Measurements from ENCODE around the gene BMPR1B. TPM values are rescaled to one million over a fixed set of nuclear protein-coding genes. Genes with fewer than 3 reads are reported as not detected.

BMPR1B gene
- total and polyA plus RNA-seq, 2 of the 8 experiments (the other 6 are each of a cell fraction or from before 2014, with no cell fraction given), result 0.14 to 1.1 TPM

DNA sequence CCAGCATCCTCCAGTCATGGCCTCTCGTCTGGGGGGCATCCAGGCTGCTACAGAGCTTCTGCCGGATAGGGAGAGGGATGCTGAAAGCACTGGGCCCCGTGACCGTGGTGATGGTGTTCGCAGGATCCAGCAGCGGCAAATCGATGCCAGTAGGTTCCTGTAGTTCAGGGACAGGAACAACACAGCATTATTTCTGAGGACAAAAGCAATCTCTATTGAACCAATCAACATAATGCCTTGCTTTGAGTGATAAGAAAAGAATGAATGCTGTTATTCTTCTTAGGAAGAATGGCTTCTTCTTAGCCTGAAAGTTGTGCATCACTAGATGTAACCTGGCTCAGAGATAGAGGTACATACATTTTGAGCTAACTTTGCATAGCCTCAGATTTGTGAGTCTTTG lies 412.4 kb downstream of the BMPR1B start:
- no peaks in the 10 kb centered on the region for H3K4me1 ChIP-seq (replicated peaks in 1 of 4; ENCODE audit: control insufficient read depth in 3 of 4, insufficient read depth in 4 of 4, low read length in 3 of 4)
- no peaks in the 10 kb centered on the region for H3K23me2 ChIP-seq (ENCODE audit: low read depth, low read length)
- no peak overlapping the region for H2BK15ac ChIP-seq (ENCODE audit: low read length)
- H2AFZ ChIP-seq (ENCODE audit: low read length), result no peak overlapping the region
- H2BK120ac ChIP-seq (replicated peaks; ENCODE audit: low read depth, low read length), result no peak overlapping the region
- no peak for FAIRE-seq
- no peak overlapping the region for H2BK12ac ChIP-seq (ENCODE audit: low read depth, low read length)
- no peak overlapping the region for H3K56ac ChIP-seq (replicated peaks; ENCODE audit: insufficient read length, low read depth, low read length)
- H3K23ac ChIP-seq (ENCODE audit: insufficient read length), result no peak overlapping the region
- H3K4me2 ChIP-seq (ENCODE audit: insufficient read depth in 1 of 2, low read depth in 2 of 2, low read length in 2 of 2), result no peak overlapping the region
- H3K9me3 ChIP-seq (ENCODE audit: insufficient read depth in 2 of 2, low read depth in 1 of 2, low read length in 1 of 2), result no peaks in the 10 kb centered on the region
- ChIA-PET POLR2A (ENCODE audit: partially characterized antibody) (no interaction called here), CTCF (ENCODE audit: partially characterized antibody) (interaction anchor here (0.6 to 2.1 kb wide), 7 partner anchors 10 to 410 kb away, joined by 3 to 11 read pairs (median 5); no protein-coding TSS in a partner anchor)
- no peaks in the 10 kb centered on the region for H3K36me3 ChIP-seq (ENCODE audit: control insufficient read depth in 2 of 4, insufficient read depth in 4 of 4, low read length in 3 of 4)
- H3K79me1 ChIP-seq (ENCODE audit: low read depth, low read length), result no peaks in the 10 kb centered on the region
- H2AK5ac ChIP-seq (ENCODE audit: low read depth, low read length), result no peak overlapping the region
- H4K8ac ChIP-seq (ENCODE audit: extremely low read depth, insufficient read depth, low read length), result no peak overlapping the region
- H4K5ac ChIP-seq (ENCODE audit: insufficient read length, low read depth, low read length), result no peak overlapping the region
- WGBS, 2 experiments (ENCODE audit: extremely low coverage in 1 of 2, insufficient coverage in 1 of 2, insufficient read length in 1 of 2, insufficient replicate concordance in 2 of 2, low coverage in 1 of 2, low lambda C conversion rate in 2 of 2, missing lambda C conversion rate in 1 of 2), result 96% methylated on average over 7 of the region's 7 CpGs; no CpG with 5 or more reads in 1 of the 2 experiments
- H2BK20ac ChIP-seq (ENCODE audit: low read length), result no peak overlapping the region
- H4K20me1 ChIP-seq (replicated peaks in 1 of 2; ENCODE audit: control insufficient read depth in 1 of 2, insufficient read depth in 2 of 2, low read length in 2 of 2), result no peaks in the 10 kb centered on the region
- no peak overlapping the region for H3K18ac ChIP-seq (ENCODE audit: extremely low read depth, low read length)
- H2BK5ac ChIP-seq (ENCODE audit: low read depth, low read length), result no peak overlapping the region
- no peak overlapping the region for H3K4me3 ChIP-seq (ENCODE audit: extremely low read depth in 1 of 4, insufficient read depth in 2 of 4, low read depth in 3 of 4, low read length in 4 of 4)
- H3K27me3 ChIP-seq (replicated peaks in 1 of 4; ENCODE audit: control insufficient read depth in 3 of 4, extremely low read depth in 1 of 4, insufficient read depth in 3 of 4, low read length in 3 of 4), result no peaks in the 10 kb centered on the region
- DNase-seq (ENCODE audit: low read depth in 1 of 2, low spot score in 2 of 2), result no peak
- no peak overlapping the region for H3K27ac ChIP-seq (ENCODE audit: low read depth, low read length)
- no peak overlapping the region for H3K9ac ChIP-seq (replicated peaks in 1 of 4; ENCODE audit: extremely low read depth in 1 of 4, low read depth in 3 of 4, low read length in 3 of 4)
- H3K14ac ChIP-seq (ENCODE audit: insufficient read length), result no peak overlapping the region
- no peaks in the 10 kb centered on the region for H3K79me2 ChIP-seq (ENCODE audit: control insufficient read depth in 1 of 2, insufficient read depth in 2 of 2, low read length in 2 of 2)
- no peak overlapping the region for H4K91ac ChIP-seq (replicated peaks; ENCODE audit: insufficient read length, low read length)
- H3K4ac ChIP-seq (replicated peaks; ENCODE audit: insufficient read length, low read depth, low read length), result no peak overlapping the region
- TF ChIP-seq YY1 (IDR thresholded peaks at IDR 0.05; ENCODE audit: low read depth, low read length), result no peak
- TF ChIP-seq SIX5 (IDR thresholded peaks at IDR 0.05; ENCODE audit: low read depth, low read length), result no peak
- TF ChIP-seq, protein P1, sequence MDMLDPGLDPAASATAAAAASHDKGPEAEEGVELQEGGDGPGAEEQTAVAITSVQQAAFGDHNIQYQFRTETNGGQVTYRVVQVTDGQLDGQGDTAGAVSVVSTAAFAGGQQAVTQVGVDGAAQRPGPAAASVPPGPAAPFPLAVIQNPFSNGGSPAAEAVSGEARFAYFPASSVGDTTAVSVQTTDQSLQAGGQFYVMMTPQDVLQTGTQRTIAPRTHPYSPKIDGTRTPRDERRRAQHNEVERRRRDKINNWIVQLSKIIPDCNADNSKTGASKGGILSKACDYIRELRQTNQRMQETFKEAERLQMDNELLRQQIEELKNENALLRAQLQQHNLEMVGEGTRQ (IDR thresholded peaks at IDR 0.05; ENCODE audit: low read length), result no peak
- TF ChIP-seq NRF1 (IDR thresholded peaks at IDR 0.05; ENCODE audit: low read depth, low read length), result no peak
- no peak for TF ChIP-seq GTF2F1 (IDR thresholded peaks at IDR 0.05; ENCODE audit: borderline replicate concordance, low read depth, low read length)
- no peak for TF ChIP-seq CREB1 (IDR thresholded peaks at IDR 0.05)
- TF ChIP-seq, protein P2, sequence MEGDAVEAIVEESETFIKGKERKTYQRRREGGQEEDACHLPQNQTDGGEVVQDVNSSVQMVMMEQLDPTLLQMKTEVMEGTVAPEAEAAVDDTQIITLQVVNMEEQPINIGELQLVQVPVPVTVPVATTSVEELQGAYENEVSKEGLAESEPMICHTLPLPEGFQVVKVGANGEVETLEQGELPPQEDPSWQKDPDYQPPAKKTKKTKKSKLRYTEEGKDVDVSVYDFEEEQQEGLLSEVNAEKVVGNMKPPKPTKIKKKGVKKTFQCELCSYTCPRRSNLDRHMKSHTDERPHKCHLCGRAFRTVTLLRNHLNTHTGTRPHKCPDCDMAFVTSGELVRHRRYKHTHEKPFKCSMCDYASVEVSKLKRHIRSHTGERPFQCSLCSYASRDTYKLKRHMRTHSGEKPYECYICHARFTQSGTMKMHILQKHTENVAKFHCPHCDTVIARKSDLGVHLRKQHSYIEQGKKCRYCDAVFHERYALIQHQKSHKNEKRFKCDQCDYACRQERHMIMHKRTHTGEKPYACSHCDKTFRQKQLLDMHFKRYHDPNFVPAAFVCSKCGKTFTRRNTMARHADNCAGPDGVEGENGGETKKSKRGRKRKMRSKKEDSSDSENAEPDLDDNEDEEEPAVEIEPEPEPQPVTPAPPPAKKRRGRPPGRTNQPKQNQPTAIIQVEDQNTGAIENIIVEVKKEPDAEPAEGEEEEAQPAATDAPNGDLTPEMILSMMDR (IDR thresholded peaks at IDR 0.05; ENCODE audit: control extremely low read depth in 1 of 3, insufficient read depth in 1 of 3, low read depth in 1 of 3, low read length in 3 of 3), result no peak
- no peak for TF ChIP-seq SAP30 (IDR thresholded peaks at IDR 0.05; ENCODE audit: insufficient read depth, insufficient replicate concordance, low read length)
- no peak for TF ChIP-seq POLR2A (IDR thresholded peaks at IDR 0.05; ENCODE audit: control extremely low read depth in 1 of 2, low read depth in 2 of 2, low read length in 2 of 2)
- TF ChIP-seq CHD2 (IDR thresholded peaks at IDR 0.05; ENCODE audit: low read length), result no peak
- no peak for TF ChIP-seq BACH1 (IDR thresholded peaks at IDR 0.05; ENCODE audit: low read length)
- TF ChIP-seq, protein P3, sequence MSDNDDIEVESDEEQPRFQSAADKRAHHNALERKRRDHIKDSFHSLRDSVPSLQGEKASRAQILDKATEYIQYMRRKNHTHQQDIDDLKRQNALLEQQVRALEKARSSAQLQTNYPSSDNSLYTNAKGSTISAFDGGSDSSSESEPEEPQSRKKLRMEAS (IDR thresholded peaks at IDR 0.05), result no peak

All from H1 (cell line).